CD4-positive, alpha-beta T cell treated with Interleukin-15 for 4 hours (primary cell): ENCODE data around the gene ZFP82.

Experiments used
- DNase-seq: peaks from one replicate; pipeline ENCODE4 v3.0.0-alpha.2; 2020; ENCODE audit warnings: low spot score

ZFP82 gene

GRCh38 chr19:36418287-36419001, at the start of gene ZFP82:
Gene ZFP82 (minus strand): TSS chr19:36418644. CDS start chr19:36409789, 8,855 bp downstream.
- peak; percentile 75 for DNase-seq

- DNase-seq: no peak
Observed at GRCh38 chr19:36460046-36460445, 41.6 kb upstream of the ZFP82 start.

GRCh38 chr19:36456831-36457230, 38.4 kb upstream of the ZFP82 start:
- no peak for DNase-seq

- no peak for DNase-seq
Observed at GRCh38 chr19:36449059-36449670, 30.7 kb upstream of the ZFP82 start.

- no peak for DNase-seq
Observed at GRCh38 chr19:36441339-36441738, 22.9 kb upstream of the ZFP82 start.

GRCh38 chr19:36436531-36436930, 18.1 kb upstream of the ZFP82 start:
- no peak for DNase-seq

GRCh38 chr19:36423925-36424324, 5.5 kb upstream of the ZFP82 start:
- DNase-seq: no peak

GRCh38 chr19:36421749-36422481, 3.5 kb upstream of the ZFP82 start:
- DNase-seq: no peak

GRCh38 chr19:36420961-36421748, 2.7 kb upstream of the ZFP82 start:
- DNase-seq: no peak

- no peak for DNase-seq
Observed at GRCh38 chr19:36417752-36418286, 625 bp downstream of the ZFP82 start.

GRCh38 chr19:36409841-36410240, 8.6 kb downstream of the ZFP82 start:
- DNase-seq: no peak

GRCh38 chr19:36408101-36408500, 10.3 kb downstream of the ZFP82 start:
- no peak for DNase-seq

- no peak for DNase-seq
Observed at GRCh38 chr19:36404498-36404897, 13.9 kb downstream of the ZFP82 start.

GRCh38 chr19:36401475-36401874, 17.0 kb downstream of the ZFP82 start:
- DNase-seq: no peak

- no peak for DNase-seq
Observed at GRCh38 chr19:36398571-36398970, 19.9 kb downstream of the ZFP82 start.

GRCh38 chr19:36392916-36393673, 25.3 kb downstream of the ZFP82 start:
- DNase-seq: no peak

GRCh38 chr19:36379510-36379819, 39.0 kb downstream of the ZFP82 start:
- no peak for DNase-seq

- DNase-seq: peak; percentile 96
Observed at GRCh38 chr19:36378625-36379509, 39.6 kb downstream of the ZFP82 start, which contains the start of gene ZFP14. Gene ZFP14 (minus strand): TSS chr19:36379201. CDS start chr19:36367892, 11,309 bp downstream.

- no peak for DNase-seq
Observed at GRCh38 chr19:36377541-36378178, 40.8 kb downstream of the ZFP82 start.

GRCh38 chr19:36373638-36374156, 44.7 kb downstream of the ZFP82 start:
- no peak for DNase-seq
